GOT3 (cell line): Measurements from ENCODE around the gene LKAAEAR1.
A peak's percentile ranks its signal among the peaks of the same experiment; 100 is the strongest.

Experiments
- DNase-seq: peaks from one replicate; lab custom pipeline; 2025; ENCODE audit warnings: mixed read lengths; lab: John Stamatoyannopoulos, UW

LKAAEAR1 gene

GRCh38 chr20:64065062-64065973 is 18.9 kb downstream of the LKAAEAR1 start:
- DNase-seq = no peak

GRCh38 chr20:64064145-64064698 is 20.0 kb downstream of the LKAAEAR1 start:
- no peak for DNase-seq

GRCh38 chr20:64063389-64064144 is 20.6 kb downstream of the LKAAEAR1 start:
- DNase-seq = no peak

- DNase-seq = peak; percentile 84
These were observed 21.4 kb downstream of the LKAAEAR1 start, which contains the start of gene TCEA2 for GRCh38 chr20:64062596-64063388. Gene TCEA2, plus strand, starts transcription at chr20:64063198. Its CDS starts 115 bp downstream, at chr20:64063313.

- no peak for DNase-seq
These were observed 22.0 kb downstream of the LKAAEAR1 start for GRCh38 chr20:64062276-64062595.

GRCh38 chr20:64058536-64058935 is 25.7 kb downstream of the LKAAEAR1 start:
- DNase-seq = no peak

GRCh38 chr20:64057628-64058498 is 26.3 kb downstream of the LKAAEAR1 start:
- no peak for DNase-seq

- DNase-seq = no peak
These were observed 27.1 kb downstream of the LKAAEAR1 start for GRCh38 chr20:64056889-64057627.

- DNase-seq = no peak
These were observed 27.6 kb downstream of the LKAAEAR1 start for GRCh38 chr20:64056639-64056888.

GRCh38 chr20:64055893-64056638 is 28.1 kb downstream of the LKAAEAR1 start:
- DNase-seq = no peak

GRCh38 chr20:64055396-64055892 is 28.8 kb downstream of the LKAAEAR1 start:
- no peak for DNase-seq

GRCh38 chr20:64053841-64054661 is 30.1 kb downstream of the LKAAEAR1 start:
- no peak for DNase-seq

- DNase-seq = no peak
These were observed 31.0 kb downstream of the LKAAEAR1 start for GRCh38 chr20:64052987-64053840.

- no peak for DNase-seq
These were observed 31.9 kb downstream of the LKAAEAR1 start for GRCh38 chr20:64052326-64052722.

GRCh38 chr20:64051561-64052325 is 32.5 kb downstream of the LKAAEAR1 start:
- no peak for DNase-seq

GRCh38 chr20:64051033-64051452 is 33.2 kb downstream of the LKAAEAR1 start:
- no peak for DNase-seq
